Islet precursor cell (in vitro differentiated cells): ENCODE results near the gene SUPT6H.

ENCODE experiments used
- DNase-seq: peaks from one replicate; pipeline ENCODE4 v3.0.0-alpha.2; 2018

The SUPT6H gene

DNA sequence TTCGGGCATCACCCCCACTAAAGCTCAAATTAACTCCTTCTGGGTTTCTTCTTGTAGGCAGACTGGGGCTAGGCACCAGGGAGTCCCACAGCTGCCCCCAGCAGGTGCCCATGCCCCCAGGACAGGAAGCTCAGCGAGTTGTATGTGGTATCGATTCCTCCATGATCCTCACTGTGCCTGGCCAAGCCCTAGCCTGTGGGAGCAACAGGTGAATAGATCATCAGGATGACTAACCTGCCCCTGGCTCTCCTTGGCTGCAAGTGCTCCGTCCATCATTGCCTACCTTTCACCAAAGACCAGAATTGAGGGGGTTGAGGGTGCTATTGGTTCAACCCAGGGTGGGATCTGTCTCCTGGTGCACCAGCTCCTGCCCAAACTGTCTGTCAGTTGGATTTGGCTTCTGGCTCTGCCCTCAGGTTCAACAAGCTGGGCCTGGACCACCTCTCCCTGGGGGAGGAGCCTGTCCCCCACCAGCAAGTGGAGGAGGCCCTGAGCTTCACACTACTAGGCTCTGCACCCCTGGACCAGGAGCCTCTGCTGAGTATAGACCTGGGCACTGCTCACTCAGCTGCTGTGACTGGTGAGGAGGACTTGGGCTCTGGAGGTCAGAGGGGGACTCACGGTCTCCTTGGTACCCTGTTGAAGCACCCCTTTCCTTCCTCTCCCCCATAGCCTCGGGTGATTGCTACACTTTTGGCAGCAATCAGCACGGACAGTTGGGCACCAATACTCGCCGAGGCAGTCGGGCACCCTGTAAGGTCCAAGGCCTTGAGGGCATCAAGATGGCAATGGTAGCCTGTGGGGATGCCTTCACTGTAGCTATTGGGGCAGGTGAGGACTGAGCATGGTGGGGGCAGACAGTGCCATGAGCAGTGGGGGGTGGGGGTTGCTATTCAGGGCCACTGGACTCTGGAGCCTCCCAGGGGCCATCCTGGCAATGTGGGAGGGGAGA lies 78.7 kb downstream of the SUPT6H start:
- DNase-seq: peak; percentile 48

DNA sequence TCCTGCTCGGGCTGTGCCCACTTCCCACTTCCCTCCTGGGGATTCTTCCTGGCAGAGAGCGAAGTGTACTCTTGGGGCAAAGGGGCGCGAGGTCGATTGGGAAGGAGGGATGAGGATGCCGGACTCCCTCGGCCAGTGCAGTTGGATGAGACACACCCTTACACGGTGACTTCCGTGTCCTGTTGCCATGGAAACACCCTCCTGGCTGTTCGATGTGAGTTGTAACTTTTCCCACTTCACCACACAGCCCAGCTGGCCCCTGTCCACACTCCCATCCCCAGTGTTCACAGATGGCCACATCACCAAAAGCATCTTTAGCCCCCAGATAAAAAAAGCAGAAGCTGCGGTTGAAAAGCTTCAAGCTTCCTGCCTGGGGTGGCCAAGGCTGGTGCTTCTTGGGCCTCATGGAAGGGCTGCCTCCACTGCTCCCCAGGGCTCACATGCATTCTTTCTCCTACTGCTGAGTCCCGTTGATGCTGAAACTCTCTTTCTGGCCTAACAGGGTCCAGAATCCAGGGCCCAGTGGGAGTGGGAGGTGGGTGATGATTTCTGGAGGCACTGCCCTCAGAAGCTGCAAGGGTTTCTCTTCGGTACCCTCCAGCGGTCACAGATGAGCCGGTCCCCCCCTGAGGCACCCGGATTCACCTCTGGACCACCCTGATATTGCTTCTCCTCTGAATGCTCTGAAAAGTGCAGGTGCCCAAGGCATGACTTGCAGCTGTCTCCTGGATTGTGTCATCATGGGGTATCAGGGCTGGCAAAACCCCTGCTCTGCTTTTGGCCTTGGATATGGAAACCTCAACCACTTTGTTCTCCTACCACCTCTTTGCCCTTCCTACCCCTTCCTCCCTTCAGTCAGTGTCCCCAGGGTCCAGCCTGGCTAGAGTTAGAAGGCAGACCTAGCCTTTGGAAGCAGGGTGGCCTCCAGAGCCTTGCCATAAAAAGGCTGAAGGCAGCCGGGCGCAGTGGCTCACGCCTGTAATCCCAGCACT lies 79.6 kb downstream of the SUPT6H start:
- DNase-seq: peak; percentile 46

DNA sequence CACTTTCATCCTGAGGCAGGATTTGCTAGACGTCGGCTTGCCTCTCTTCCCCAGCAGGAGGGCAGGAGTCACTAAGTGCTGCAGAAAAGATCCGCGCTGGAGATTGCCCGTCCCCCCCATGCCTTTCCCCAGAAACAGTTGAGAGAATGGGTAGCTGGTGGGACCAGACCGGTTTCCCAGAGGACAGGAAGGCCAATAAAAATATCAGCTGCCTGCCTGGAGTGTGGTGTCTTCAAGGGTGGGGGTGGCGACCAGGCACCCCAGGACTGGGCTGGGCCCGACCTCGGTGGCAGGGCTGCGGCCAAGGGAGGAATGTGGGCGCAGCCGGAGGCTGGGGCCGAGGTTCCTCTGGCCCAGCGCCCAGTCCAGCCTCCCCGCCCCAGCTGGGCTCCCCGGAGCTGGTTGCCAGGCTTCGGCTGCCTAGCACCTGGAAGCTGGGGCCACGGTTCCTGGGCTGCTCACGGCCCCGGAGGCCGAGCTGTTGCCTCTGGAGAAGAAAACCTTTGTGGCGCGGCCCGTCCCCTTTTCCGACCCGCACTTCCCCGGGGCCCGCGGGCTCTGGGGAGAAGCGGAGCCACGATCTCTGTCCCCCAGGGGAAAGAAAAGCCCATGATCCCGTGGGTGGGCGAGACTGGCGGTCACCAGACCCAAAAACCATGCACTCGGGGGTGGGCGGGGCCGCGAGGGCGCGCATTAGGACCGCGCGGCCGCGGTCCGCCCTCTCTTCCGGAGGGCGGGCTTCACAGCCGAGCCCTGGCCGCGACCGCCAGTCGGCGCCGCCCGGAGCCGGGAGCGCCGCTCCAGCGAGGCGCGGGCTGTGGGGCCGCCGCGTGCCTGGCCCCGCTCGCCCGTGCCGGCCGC lies 81.5 kb downstream of the SUPT6H start, which contains the start of gene TRAF4:
TSS of gene TRAF4 (plus strand) at position 769 of the 861 bp plus-strand sequence. CDS start 102 bp downstream, outside the sequence.
- peak; percentile 99 for DNase-seq

DNA sequence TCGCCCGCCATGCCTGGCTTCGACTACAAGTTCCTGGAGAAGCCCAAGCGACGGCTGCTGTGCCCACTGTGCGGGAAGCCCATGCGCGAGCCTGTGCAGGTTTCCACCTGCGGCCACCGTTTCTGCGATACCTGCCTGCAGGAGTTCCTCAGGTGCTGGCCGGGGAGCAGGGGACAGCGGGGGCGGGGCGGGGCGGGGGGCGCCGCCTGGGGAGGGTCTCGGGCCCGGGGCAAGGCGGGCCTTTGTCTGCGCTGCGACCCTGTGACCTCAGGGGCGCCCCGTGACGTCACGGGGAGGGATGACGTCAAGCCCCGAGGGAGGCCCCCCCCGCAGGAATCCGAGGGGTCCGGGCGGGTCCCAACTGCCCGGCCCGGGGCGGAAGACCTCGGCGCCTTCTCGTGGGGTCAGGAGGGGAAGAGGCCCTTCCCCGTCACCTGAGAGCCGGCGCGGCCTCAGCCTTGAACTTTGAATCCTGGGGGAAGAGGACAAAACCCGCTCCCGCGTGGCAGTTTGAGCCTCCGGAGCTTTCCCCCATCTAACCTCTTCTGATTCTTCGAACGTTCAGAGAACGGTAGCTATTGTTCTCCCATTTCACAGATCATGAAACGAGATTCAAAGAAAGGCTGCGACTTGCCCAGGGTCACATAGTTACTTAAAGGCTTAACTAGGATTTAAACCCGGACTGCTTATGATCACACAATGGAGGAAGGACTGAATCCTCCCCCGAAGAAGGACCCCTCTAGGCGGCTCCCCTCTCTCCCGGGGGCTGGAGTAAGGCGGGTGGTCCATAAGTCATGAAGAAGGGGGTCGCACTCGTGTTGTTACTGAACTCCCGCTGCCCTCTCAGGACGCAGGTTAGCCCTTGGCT lies 82.3 kb downstream of the SUPT6H start:
- DNase-seq: peak; percentile 92

DNA sequence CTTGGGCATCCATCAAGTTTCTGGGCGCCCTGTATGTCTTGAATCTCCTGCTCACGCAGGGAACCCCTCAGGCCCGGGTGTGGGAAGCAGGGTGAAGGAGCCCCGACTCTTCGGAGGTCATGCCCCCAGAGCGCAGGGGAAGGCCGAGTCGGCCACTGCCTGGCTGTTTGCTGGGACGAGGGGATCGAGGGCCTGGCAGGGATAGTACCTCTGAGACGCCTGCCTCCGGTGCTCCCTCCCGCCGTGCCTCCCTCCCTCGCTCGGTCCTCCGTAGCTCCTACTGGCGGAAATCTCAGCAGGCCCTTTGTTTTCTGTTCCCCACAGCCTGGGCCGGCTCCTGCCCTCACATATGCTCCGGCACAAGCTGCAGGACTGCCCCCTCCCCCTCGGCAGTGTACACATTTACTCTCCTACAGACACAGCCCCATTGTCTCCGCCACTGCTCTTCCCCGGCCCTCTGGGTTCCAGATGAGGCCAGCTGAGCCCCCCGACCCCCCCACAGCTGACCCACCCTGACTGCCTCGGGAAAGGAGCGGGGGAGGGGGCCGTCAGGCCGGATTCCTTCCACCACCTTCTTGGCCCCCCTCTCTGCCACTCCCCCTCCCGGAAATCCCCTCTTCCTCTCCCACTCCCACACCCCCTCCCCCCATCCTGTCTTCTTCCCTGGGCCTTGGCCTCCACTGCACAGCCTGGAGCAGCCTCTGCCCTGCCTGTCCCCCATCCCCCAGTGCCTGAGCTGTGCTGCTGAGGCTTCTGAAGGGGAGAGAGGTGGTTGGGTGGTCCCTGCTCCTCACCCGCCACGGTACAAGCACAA lies 83.2 kb downstream of the SUPT6H start:
- DNase-seq: peak; percentile 93

DNA sequence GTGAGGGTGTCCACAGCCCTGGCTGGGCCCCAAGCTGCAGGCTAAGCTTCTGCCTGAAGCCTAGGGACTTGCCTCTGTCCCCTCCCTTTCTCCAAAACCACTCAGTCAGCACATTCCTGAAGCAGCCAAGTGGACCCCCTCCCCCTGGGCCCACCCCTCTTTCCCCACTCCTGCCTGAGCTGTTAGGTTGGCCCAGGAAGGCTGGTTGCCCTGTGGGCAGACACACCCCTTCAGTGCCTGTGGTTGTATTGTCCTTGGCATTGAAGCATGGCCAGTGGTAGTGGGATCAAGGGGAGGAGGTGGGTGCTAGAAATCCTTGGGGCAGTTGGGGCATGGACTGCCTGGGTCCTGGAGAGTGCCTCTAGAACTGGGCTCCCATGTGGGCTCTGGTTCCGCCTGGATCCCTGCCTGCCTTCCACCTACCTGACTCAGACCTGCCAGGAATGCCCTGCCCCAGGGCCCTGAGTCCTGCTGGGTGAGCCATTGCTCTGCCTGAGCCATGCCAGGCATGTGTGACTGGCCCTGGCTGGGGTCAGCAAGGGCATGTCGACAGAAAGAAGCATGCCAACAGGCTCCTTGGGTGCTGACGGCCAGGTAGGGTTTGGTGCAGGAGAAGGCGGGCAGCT lies 83.9 kb downstream of the SUPT6H start:
- peak; percentile 92 for DNase-seq

DNA sequence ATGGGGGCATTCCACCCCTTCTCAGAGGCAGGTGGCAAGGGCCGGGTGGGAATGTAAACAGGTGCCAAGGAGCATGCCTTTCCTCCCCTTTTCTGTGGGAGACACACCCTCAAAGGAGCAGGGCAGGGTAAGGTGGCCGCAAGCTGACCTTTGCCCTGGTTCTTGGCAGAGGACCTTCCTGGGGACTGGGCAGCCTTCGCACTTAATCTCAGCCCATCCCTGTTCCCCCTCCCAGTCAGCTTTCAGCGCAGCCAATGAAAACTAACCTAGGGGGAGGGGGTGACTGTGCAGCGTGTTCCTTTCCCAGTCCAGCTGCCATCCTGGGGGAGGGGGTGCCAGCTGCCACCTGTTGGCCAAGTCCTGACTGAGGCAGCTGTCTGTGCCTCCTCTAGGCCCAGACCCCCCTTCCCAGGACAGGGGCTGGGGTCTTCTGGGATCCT lies 84.6 kb downstream of the SUPT6H start:
- DNase-seq: peak; percentile 92

DNA sequence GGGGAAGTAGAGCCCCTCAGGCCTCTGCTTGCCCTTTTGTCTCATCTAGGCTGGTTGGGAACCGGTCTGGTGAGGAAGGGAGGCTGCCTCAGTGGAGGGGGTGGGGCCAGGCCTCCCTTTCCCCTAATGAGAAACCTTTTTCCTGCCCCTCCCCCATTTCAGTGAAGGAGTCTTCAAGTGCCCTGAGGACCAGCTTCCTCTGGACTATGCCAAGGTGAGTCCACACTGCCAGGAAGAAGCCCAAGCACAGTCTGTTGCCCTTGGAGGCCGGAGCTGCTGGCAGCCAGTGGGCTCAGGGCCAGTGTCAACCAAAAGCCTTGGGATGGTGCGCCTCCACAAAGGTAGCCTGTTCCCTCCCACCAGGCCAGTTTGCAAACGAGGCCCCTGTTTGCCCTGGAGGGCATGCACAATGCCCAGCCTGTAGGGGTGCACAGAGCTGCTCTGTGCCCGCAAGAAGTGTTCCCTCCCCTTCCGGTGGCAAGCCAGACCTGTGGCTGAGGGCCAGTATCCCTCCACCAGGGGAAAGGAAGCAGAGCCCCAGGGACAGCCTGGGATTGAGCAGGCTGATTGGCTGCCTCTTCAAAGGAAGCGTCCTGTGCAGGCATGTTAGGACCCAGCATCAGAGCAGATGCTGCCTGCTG lies 85.2 kb downstream of the SUPT6H start:
- DNase-seq: peak; percentile 66

DNA sequence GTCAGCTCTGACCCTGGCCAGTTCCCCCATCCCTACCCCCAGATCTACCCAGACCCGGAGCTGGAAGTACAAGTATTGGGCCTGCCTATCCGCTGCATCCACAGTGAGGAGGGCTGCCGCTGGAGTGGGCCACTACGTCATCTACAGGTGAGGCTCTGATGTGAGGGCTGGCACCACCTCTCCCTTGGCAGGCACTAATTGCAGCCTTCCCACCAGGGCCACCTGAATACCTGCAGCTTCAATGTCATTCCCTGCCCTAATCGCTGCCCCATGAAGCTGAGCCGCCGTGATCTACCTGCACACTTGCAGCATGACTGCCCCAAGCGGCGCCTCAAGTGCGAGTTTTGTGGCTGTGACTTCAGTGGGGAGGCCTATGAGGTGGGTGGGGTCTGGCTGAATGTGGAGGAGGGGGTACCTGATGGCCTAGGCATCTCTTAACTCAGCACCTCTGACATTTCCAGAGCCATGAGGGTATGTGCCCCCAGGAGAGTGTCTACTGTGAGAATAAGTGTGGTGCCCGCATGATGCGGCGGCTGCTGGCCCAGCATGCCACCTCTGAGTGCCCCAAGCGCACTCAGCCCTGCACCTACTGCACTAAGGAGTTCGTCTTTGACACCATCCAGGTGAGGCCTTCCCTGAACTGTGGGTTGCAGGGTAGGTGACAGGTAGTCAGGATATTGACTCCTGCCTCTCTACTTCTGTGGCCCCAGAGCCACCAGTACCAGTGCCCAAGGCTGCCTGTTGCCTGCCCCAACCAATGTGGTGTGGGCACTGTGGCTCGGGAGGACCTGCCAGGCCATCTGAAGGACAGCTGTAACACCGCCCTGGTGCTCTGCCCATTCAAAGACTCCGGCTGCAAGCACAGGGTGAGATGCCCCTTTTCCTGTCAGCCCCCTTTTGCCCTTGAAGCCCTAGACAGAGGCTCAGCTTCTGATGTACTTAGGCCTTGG lies 86.1 kb downstream of the SUPT6H start:
- DNase-seq: peak; percentile 47

DNA sequence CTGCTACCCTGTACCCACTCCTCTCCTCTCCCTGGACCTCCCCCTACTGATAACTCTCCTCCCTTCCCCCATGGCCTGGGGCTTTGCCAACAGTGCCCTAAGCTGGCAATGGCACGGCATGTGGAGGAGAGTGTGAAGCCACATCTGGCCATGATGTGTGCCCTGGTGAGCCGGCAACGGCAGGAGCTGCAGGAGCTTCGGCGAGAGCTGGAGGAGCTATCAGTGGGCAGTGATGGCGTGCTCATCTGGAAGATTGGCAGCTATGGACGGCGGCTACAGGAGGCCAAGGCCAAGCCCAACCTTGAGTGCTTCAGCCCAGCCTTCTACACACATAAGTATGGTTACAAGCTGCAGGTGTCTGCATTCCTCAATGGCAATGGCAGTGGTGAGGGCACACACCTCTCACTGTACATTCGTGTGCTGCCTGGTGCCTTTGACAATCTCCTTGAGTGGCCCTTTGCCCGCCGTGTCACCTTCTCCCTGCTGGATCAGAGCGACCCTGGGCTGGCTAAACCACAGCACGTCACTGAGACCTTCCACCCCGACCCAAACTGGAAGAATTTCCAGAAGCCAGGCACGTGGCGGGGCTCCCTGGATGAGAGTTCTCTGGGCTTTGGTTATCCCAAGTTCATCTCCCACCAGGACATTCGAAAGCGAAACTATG lies 87.0 kb downstream of the SUPT6H start:
- DNase-seq: peak; percentile 66

DNA sequence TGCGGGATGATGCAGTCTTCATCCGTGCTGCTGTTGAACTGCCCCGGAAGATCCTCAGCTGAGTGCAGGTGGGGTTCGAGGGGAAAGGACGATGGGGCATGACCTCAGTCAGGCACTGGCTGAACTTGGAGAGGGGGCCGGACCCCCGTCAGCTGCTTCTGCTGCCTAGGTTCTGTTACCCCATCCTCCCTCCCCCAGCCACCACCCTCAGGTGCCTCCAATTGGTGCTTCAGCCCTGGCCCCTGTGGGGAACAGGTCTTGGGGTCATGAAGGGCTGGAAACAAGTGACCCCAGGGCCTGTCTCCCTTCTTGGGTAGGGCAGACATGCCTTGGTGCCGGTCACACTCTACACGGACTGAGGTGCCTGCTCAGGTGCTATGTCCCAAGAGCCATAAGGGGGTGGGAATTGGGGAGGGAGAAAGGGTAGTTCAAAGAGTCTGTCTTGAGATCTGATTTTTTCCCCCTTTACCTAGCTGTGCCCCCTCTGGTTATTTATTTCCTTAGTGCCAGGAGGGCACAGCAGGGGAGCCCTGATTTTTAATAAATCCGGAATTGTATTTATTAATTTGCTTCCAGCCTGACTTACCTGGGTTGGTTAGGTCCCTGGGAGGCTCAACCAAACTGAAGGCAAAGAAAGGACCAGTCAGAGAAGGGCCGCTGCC lies 87.6 kb downstream of the SUPT6H start:
- peak; percentile 62 for DNase-seq

DNA sequence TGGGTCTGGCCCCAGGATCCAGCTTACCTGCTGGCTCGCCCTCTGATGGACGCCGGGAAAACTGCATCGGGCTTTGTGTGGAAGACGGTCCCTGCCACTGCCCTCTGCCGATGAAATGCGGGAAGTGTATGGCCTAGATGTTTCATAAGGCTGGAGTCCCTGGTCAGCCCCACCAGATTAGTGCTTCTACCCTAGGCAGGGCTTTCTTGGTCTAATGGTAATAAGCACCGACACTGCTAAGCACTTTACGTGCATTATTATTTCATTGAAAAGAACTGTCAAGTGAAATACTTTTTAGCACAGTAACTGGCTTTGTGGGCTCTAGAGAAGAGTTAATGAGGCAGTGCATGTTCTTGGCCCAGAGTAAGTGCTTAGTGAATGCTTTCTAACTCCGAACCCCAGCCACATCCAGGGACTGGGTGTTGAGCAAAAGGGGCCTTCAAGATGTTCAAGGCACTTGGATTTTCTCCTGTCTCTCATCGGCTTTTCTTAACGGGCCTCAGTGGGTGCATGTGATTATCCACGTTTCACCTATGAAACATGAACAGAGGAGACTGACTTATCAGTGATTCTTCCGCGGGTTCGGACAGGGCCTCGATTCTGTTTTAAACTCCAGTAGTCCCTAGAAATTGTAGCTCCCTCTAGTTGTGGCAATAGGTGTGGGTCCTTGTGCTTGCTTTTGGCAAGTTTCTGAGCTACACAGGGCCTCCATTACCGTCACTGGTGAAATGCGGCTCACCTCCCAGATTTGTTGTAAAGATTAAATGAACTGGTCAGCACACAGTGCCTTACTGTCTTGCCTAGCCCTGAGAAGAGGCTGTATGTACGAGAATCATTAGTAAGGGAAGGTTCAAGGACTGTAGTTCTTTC lies 88.4 kb downstream of the SUPT6H start:
- DNase-seq: peak; percentile 98

DNA sequence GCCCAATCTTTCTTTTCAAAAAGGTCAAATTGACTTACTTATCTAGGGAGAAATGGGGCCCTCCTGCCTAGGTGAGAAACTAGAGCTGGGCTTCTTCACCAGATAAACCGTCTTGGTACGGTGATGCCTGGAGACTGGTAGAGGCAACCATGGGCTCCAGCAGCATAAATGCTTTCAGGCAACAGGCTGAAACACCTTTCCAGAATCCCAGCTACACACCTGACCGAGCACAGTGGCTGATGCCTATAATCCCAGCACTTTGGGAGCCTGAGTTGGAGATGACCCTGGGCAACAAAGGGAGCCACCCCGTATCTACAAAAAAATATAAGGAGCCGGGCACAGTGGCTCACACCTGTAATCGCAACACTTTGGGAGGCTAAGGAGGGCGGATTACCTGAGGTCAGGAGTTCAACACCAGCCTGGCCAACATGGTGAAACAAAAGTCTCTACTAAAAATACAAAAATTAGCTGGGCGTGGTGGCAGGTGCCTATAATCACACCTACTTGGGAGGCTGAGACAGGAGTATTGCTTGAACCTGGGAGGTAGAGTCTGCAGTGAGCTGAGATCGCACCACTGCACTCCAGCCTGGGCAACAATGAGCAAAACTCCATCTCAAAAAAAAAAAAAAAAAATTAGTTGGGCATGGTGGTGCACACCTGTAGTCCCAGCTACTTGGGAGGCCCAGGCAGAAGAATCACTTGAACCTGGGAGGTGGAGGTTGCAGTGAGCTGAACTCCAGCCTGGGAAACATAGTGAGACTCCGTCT lies 89.8 kb downstream of the SUPT6H start:
- DNase-seq: no peak
